K562 (cell line): ENCODE results near the gene ARHGAP24. TPM values are rescaled to one million over a fixed set of nuclear protein-coding genes. Genes with fewer than 3 reads are reported as not detected.

Experiments used
- ARHGAP35 ChIP-seq: fragments of 450-650 bp; IDR thresholded peaks from 2 replicates; pipeline ENCODE4 v1.6.1; 2018; ENCODE audit not compliant: partially characterized antibody
- BRCA1 ChIP-seq, 2 experiments: fragments of 450-650 bp in 1 of 2; sonication (generic) in 1 of 2; formaldehyde crosslinking in 1 of 2; IDR thresholded peaks; 2 replicates each; pipeline versions ENCODE4 v1.5.0 to v1.6.1; 2017 to 2020; ENCODE audit warnings: mild to moderate bottlenecking in 1 of 2, missing genetic modification reagents in 1 of 2
- CEBPB ChIP-seq: fragments of 450-650 bp; IDR thresholded peaks from 2 replicates; pipeline ENCODE4 v1.6.1; 2016; ENCODE audit warnings: missing genetic modification characterization, missing compliant biosample characterization
- ESRRA ChIP-seq: fragments of 450-650 bp; IDR thresholded peaks from 2 replicates; pipeline ENCODE4 v1.6.1; 2014; ENCODE audit warnings: low read depth, mild to moderate bottlenecking, moderate library complexity, borderline replicate concordance
- ESRRB ChIP-seq: fragments of 250-450 bp; sonication (Bioruptor Pico); IDR thresholded peaks from 2 replicates; pipeline ENCODE4 v1.5.0; 2020; ENCODE audit warnings: mild to moderate bottlenecking, moderate library complexity, borderline replicate concordance
- FOXA1 ChIP-seq: fragments of 450-650 bp; IDR thresholded peaks from 2 replicates; pipeline ENCODE4 v1.6.1; 2016; ENCODE audit warnings: mild to moderate bottlenecking, borderline replicate concordance
- HDGF ChIP-seq: fragments of 450-650 bp; IDR thresholded peaks from 2 replicates; pipeline ENCODE4 v1.6.1; 2016
- HES1 ChIP-seq: fragments of 450-650 bp; IDR thresholded peaks from 2 replicates; pipeline ENCODE4 v1.6.1; 2016; ENCODE audit warnings: low read depth, mild to moderate bottlenecking, moderate library complexity
- HNRNPLL ChIP-seq: fragments of 200-400 bp; formaldehyde crosslinking; IDR thresholded peaks from 2 replicates; pipeline ENCODE4 v1.6.1; 2017; ENCODE audit warnings: low read length, low read depth, mild to moderate bottlenecking; ENCODE audit not compliant: poor library complexity, severe bottlenecking
- IRF9 ChIP-seq: fragments of 450-650 bp; IDR thresholded peaks from 2 replicates; pipeline ENCODE4 v1.6.1; 2016; ENCODE audit warnings: missing biosample characterization, missing genetic modification characterization
- JUND ChIP-seq, 2 experiments: IDR thresholded peaks; 2 replicates in 1 of 2; 3 replicates in 1 of 2; pipeline ENCODE4 v1.6.1; 2011; ENCODE audit warnings: borderline replicate concordance in 2 of 2, low read depth in 2 of 2, low read length in 2 of 2, improper control_type of control experiment in 1 of 2, missing biosample characterization in 1 of 2, missing genetic modification characterization in 1 of 2, missing genetic modification reagents in 1 of 2
- L3MBTL2 ChIP-seq: fragments of 450-650 bp; IDR thresholded peaks from 2 replicates; pipeline ENCODE4 v1.6.1; 2016; ENCODE audit warnings: mild to moderate bottlenecking, moderate library complexity
- PPARD ChIP-seq: fragments of 250-450 bp; sonication (Bioruptor Pico); IDR thresholded peaks from 2 replicates; pipeline ENCODE4 v1.8.0; 2022; ENCODE audit warnings: inconsistent platforms, mild to moderate bottlenecking, moderate library complexity
- SLC30A9 ChIP-seq: fragments of 250-450 bp; sonication (Bioruptor Pico); IDR thresholded peaks from 2 replicates; pipeline ENCODE4 v1.8.0; 2022; ENCODE audit warnings: mild to moderate bottlenecking, moderate library complexity
- SOX6 ChIP-seq: fragments of 450-650 bp; IDR thresholded peaks from 2 replicates; pipeline ENCODE4 v1.6.1; 2014; ENCODE audit warnings: mild to moderate bottlenecking
- SP2 ChIP-seq: IDR thresholded peaks from 2 replicates; pipeline ENCODE4 v1.6.1; 2011; ENCODE audit warnings: mild to moderate bottlenecking, low read depth, low read length, moderate library complexity; ENCODE audit not compliant: poor library complexity, severe bottlenecking; ENCODE audit errors: extremely low read depth
- SRSF3 ChIP-seq: fragments of 200-400 bp; formaldehyde crosslinking; IDR thresholded peaks from 2 replicates; pipeline ENCODE4 v1.6.1; 2016; ENCODE audit warnings: mild to moderate bottlenecking, low read length, moderate library complexity; ENCODE audit not compliant: insufficient read depth
- TAL1 ChIP-seq: fragments of 450-650 bp; IDR thresholded peaks from 2 replicates; pipeline ENCODE4 v1.6.1; 2016; ENCODE audit warnings: mild to moderate bottlenecking
- TCF3 ChIP-seq: sonication (generic); formaldehyde crosslinking; IDR thresholded peaks from 2 replicates; pipeline ENCODE4 v1.4.0; 2020; ENCODE audit warnings: mild to moderate bottlenecking, missing genetic modification reagents
- VEZF1 ChIP-seq: fragments of 200-800 bp; sonication (Bioruptor generic); IDR thresholded peaks from 2 replicates; pipeline ENCODE4 v1.6.1; 2017; ENCODE audit warnings: missing genetic modification characterization, missing compliant biosample characterization
- ZFP1 ChIP-seq: fragments of 450-650 bp; formaldehyde crosslinking; IDR thresholded peaks from 2 replicates; pipeline ENCODE4 v1.4.0; 2020; ENCODE audit warnings: mild to moderate bottlenecking, mixed read lengths
- ZFP36 ChIP-seq: fragments of 150-350 bp; IDR thresholded peaks from 2 replicates; pipeline ENCODE4 v1.6.1; 2018; ENCODE audit warnings: low read length, low read depth; ENCODE audit not compliant: partially characterized antibody
- ZNF134 ChIP-seq: fragments of 250-450 bp; sonication (Bioruptor Pico); conservative IDR thresholded peaks from 2 replicates; pipeline ENCODE4 v1.4.0; 2020
- ZNF354B ChIP-seq: fragments of 250-450 bp; sonication (Bioruptor Pico); IDR thresholded peaks from 2 replicates; pipeline ENCODE4 v1.4.0; 2020
- ZNF436 ChIP-seq: fragments of 250-450, 450-650 bp; sonication (Bioruptor Pico); formaldehyde crosslinking; IDR thresholded peaks from 2 replicates; pipeline ENCODE4 v1.7.0; 2020; ENCODE audit warnings: mild to moderate bottlenecking
- ZNF644 ChIP-seq: fragments of 200-800 bp; sonication (Bioruptor generic); IDR thresholded peaks from 2 replicates; pipeline ENCODE4 v1.6.1; 2016; ENCODE audit warnings: low read depth, missing genetic modification characterization, missing compliant biosample characterization
- ZNF696 ChIP-seq: fragments of 250-450 bp; sonication (Bioruptor Pico); conservative IDR thresholded peaks from 2 replicates; pipeline ENCODE4 v1.4.0; 2020; ENCODE audit warnings: mild to moderate bottlenecking, moderate library complexity
- ZNF77 ChIP-seq: fragments of 250-450 bp; sonication (Bioruptor Pico); IDR thresholded peaks from 2 replicates; pipeline ENCODE4 v1.5.0; 2020
- polyA plus RNA-seq, 8 experiments: library from polyadenylated mRNA; depleted of rRNA in 4 of 8; stranded (reverse) in 5 of 8; unstranded in 3 of 8; fragments of >200 nt; fragmentation: Nextera tagmentation in 2 of 8; fragmentation: Illumina TruSeq in 1 of 8; extraction: Ambion mirVana in 2 of 8; extraction: Trizol in 1 of 8; gene quantifications; 2 replicates each; pipeline versions ENCODE4 v1.2.1 to v1.2.3, GENCODE V29; 2011 to 2014; ENCODE audit warnings: inconsistent platforms in 1 of 8, missing spikeins in 1 of 8
- total RNA-seq, 7 experiments: library from RNA; depleted of rRNA in 6 of 7; stranded (reverse); fragments of >200 nt in 6 of 7; fragmentation: Illumina TruSeq in 2 of 7; extraction: Trizol in 2 of 7; gene quantifications; 2 replicates each; pipeline versions ENCODE4 v1.2.1 to v1.2.3, GENCODE V29; 2011 to 2021; ENCODE audit warnings: low replicate concordance in 1 of 7

ARHGAP24 gene
- total and polyA plus RNA-seq, 9 of the 15 experiments (the other 6 are each of a cell fraction or from before 2014, with no cell fraction given): 8.0 to 22.6 (median 14.0) TPM

- TF ChIP-seq TCF3 (CRISPR knock-in tag) (peak; percentile 41; the same call in 1 of the 2 replicates), TAL1 (no peak), JUND (IDR thresholded peaks at IDR 0.05; ENCODE audit: borderline replicate concordance, low read depth, low read length) (peak; percentile 87), JUND (tag; IDR thresholded peaks at IDR 0.05; ENCODE audit: borderline replicate concordance, low read depth, low read length) (peak; percentile 81; the same call in 1 of the 3 replicates), ZNF77 (CRISPR knock-in tag) (no peak), SRSF3 (no peak), ARHGAP35 (no peak), IRF9 (tag) (no peak), ESRRB (CRISPR knock-in tag) (no peak), ZFP1 (CRISPR knock-in tag) (no peak), CEBPB (tag) (no peak), VEZF1 (no peak), PPARD (CRISPR knock-in tag) (no peak), SOX6 (no peak; the same call in 1 of the 2 replicates), ZNF696 (CRISPR knock-in tag) (no peak), FOXA1 (no peak), ZNF134 (CRISPR knock-in tag) (no peak), BRCA1 (IDR thresholded peaks at IDR 0.05) (no peak), BRCA1 (CRISPR knock-in tag; IDR thresholded peaks at IDR 0.05) (no peak), L3MBTL2 (peak; percentile 22; the same call in 1 of the 2 replicates), ZFP36 (no peak), SLC30A9 (CRISPR knock-in tag) (no peak), HES1 (no peak), ESRRA (no peak), ZNF436 (CRISPR knock-in tag) (no peak), SP2 (no peak), HDGF (no peak), ZNF644 (tag) (no peak), ZNF354B (CRISPR knock-in tag) (no peak), HNRNPLL (no peak)
These were observed 250.8 kb downstream of the ARHGAP24 start (continued) for GRCh38 chr4:85725721-85726170.
